A673 (cell line): ENCODE results near the gene ZC3H15. TPM values are rescaled to one million over a fixed set of nuclear protein-coding genes. Genes with fewer than 3 reads are reported as not detected.

Experiments
- BruUV-seq: library from RNA; stranded (reverse); fragments of 400-500 nt; replicated peaks from 2 replicates; lab custom pipeline; 2021; lab: Mats Ljungman, UMichigan
- CTCF ChIA-PET: fragments of 300-600 bp; sonication (Branson Sonifier 250); formaldehyde crosslinking; loops from one replicate; lab custom pipeline; 2022; ENCODE audit warnings: antibody characterized with exemption; lab: Charles Lee
- POLR2A ChIA-PET: fragments of 300-600 bp; sonication (Branson Sonifier 250); formaldehyde crosslinking; loops from one replicate; lab custom pipeline; 2022; ENCODE audit warnings: antibody characterized with exemption; ENCODE audit not compliant: low non-redundant PET; lab: Charles Lee
- DNase-seq: peaks from one replicate; pipeline ENCODE4 v3.0.0-alpha.2; 2015; ENCODE audit warnings: low spot score
- H3K27ac ChIP-seq: fragments of 200-600 bp; sonication (generic); 2 replicates; pipeline ENCODE4 v1.5.1; 2016; ENCODE audit warnings: mixed run types, low read depth, mild to moderate bottlenecking, mixed read lengths, antibody characterized with exemption, low read length; ENCODE audit not compliant: poor library complexity, severe bottlenecking
- H3K27me3 ChIP-seq: fragments of 200-600 bp; sonication (generic); replicated peaks from 2 replicates; pipeline ENCODE4 v1.6.1; 2017; ENCODE audit warnings: mixed run types, low read depth, mild to moderate bottlenecking, mixed read lengths, antibody characterized with exemption, low read length; ENCODE audit not compliant: insufficient read depth, poor library complexity
- H3K36me3 ChIP-seq: fragments of 200-600 bp; sonication (generic); 2 replicates; pipeline ENCODE4 v1.6.1; 2016; ENCODE audit warnings: mixed run types, mild to moderate bottlenecking, mixed read lengths, antibody characterized with exemption, low read length; ENCODE audit not compliant: insufficient read depth, poor library complexity, severe bottlenecking
- H3K4me1 ChIP-seq: fragments of 200-600 bp; sonication (generic); 2 replicates; pipeline ENCODE4 v1.6.1; 2017; ENCODE audit warnings: mixed run types, mild to moderate bottlenecking, mixed read lengths, antibody characterized with exemption, low read length; ENCODE audit not compliant: insufficient read depth, poor library complexity, severe bottlenecking
- H3K4me3 ChIP-seq: fragments of 200-600 bp; sonication (generic); 2 replicates; pipeline ENCODE4 v1.5.1; 2016; ENCODE audit warnings: low read depth, mixed run types, mild to moderate bottlenecking, mixed read lengths, low read length; ENCODE audit not compliant: poor library complexity, severe bottlenecking
- H3K9me3 ChIP-seq: fragments of 200-600 bp; sonication (generic); 2 replicates; pipeline ENCODE4 v1.6.1; 2016; ENCODE audit warnings: mixed run types, low read depth, mild to moderate bottlenecking, mixed read lengths, antibody characterized with exemption, low read length; ENCODE audit not compliant: poor library complexity, severe bottlenecking
- EZH2 ChIP-seq: fragments of 200-600 bp; sonication (generic); IDR thresholded peaks from 2 replicates; pipeline ENCODE4 v1.6.1; 2017; ENCODE audit warnings: borderline replicate concordance, low read depth, mild to moderate bottlenecking, mixed read lengths, antibody characterized with exemption, low read length; ENCODE audit not compliant: poor library complexity, severe bottlenecking
- intact Hi-C: fragments of 100-400 bp; cut with micrococcal nuclease; formaldehyde crosslinking; loops from one replicate; pipeline ENCODE4 v1.10.0; 2022; ENCODE audit not compliant: unreplicated experiment
- total RNA-seq: library from RNA; stranded (reverse); gene quantifications from 2 replicates; pipeline ENCODE4 v1.2.3, GENCODE V29; 2021
- TF ChIP-seq, protein P1 (sequence below): fragments of 300-800, 200-600 bp; sonication (generic); conservative IDR thresholded peaks from 2 replicates; pipeline ENCODE4 v1.5.1; 2017; ENCODE audit warnings: low read depth, mild to moderate bottlenecking, antibody characterized with exemption, low read length, moderate library complexity, mixed read lengths

The ZC3H15 gene
- total RNA-seq, 1 experiment from 2014 or later = 95.1 TPM

DNA sequence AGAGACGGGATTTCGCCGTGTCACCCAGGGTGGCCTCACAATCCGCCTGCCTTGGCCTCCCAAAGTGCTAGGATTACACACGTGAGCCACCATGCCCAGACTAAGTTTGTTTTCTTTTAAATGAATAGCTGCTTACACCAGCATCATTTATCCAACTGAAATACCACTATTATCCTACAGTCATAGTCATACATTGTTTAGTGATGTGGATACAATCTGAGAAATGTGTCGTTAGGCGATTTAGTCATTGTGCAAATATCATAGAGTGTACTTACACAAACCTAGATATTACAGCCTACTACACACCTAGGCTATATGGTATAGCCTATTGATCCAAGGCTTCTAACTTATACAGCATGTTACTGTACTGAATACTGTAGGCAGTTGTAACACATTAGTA, 10.3 kb downstream of the ZC3H15 start:
- no peaks in the 10 kb centered on the region for H3K27me3 ChIP-seq
- H3K4me1 ChIP-seq = no peaks in the 10 kb centered on the region
- no TSS peak for BruUV-seq
- TF ChIP-seq, protein P1, sequence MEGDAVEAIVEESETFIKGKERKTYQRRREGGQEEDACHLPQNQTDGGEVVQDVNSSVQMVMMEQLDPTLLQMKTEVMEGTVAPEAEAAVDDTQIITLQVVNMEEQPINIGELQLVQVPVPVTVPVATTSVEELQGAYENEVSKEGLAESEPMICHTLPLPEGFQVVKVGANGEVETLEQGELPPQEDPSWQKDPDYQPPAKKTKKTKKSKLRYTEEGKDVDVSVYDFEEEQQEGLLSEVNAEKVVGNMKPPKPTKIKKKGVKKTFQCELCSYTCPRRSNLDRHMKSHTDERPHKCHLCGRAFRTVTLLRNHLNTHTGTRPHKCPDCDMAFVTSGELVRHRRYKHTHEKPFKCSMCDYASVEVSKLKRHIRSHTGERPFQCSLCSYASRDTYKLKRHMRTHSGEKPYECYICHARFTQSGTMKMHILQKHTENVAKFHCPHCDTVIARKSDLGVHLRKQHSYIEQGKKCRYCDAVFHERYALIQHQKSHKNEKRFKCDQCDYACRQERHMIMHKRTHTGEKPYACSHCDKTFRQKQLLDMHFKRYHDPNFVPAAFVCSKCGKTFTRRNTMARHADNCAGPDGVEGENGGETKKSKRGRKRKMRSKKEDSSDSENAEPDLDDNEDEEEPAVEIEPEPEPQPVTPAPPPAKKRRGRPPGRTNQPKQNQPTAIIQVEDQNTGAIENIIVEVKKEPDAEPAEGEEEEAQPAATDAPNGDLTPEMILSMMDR = no peak
- TF ChIP-seq EZH2 = no peak
- no peaks in the 10 kb centered on the region for H3K9me3 ChIP-seq
- no peak for DNase-seq
- POLR2A ChIA-PET = no interaction called here
- intact Hi-C loops = no loop called here
- no peak overlapping the region for H3K4me3 ChIP-seq
- H3K36me3 ChIP-seq = peaks cover 42% of the 10 kb centered on the region
- H3K27ac ChIP-seq = no peak overlapping the region
- CTCF ChIA-PET = no interaction called here

DNA sequence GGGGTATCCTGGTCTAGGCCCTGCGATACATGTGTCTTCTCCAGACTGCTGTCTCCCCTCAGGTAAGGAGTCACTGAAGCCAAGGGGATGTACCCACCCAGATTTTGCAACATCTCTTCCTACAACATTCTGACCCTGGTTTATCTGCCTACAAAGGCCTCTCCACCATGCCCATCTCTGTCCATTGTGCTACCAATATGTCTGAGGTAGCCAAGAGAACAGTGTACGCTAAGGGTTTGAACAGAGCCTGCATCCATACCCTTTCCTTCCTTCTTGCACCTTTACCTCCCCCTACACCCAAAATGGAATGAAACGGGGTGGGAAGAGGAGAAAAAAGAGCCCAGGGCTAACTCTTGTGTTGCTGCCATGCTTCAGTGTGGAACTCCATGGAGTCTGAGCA, 11.9 kb downstream of the ZC3H15 start:
- peaks cover 48% of the 10 kb centered on the region for H3K36me3 ChIP-seq
- intact Hi-C loops = no loop called here
- no TSS peak for BruUV-seq
- DNase-seq = no peak
- TF ChIP-seq, protein P1 = no peak
- no peak for TF ChIP-seq EZH2
- ChIA-PET POLR2A (no interaction called here), CTCF (no interaction called here)
- no peaks in the 10 kb centered on the region for H3K27me3 ChIP-seq
- H3K9me3 ChIP-seq = no peaks in the 10 kb centered on the region
- no peak overlapping the region for H3K4me3 ChIP-seq
- H3K4me1 ChIP-seq = no peaks in the 10 kb centered on the region
- no peak overlapping the region for H3K27ac ChIP-seq

DNA sequence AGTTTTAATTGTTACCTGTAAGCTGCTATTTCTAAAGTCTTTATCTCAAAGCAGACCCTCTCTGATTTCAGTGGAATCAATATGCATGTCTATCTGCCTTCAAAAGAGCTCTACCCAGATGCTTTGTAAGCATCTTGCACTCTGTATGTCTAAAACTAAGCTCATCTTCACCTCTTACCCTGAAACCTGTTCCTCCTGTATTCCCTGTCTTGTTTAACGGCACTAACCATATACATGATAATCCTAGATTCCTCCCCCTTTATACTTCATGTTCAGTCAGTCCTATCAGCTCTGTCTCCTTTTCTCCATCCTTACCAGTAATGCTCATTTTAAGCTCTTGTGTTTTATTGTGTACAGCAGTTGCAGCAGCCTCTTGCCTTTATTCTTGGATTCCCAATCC, 12.8 kb downstream of the ZC3H15 start:
- TF ChIP-seq, protein P1 = no peak
- no peak for TF ChIP-seq EZH2
- BruUV-seq = no TSS peak
- Histone ChIP-seq H3K27ac (no peak overlapping the region), H3K36me3 (peaks cover 57% of the 10 kb centered on the region), H3K4me3 (no peak overlapping the region), H3K27me3 (no peaks in the 10 kb centered on the region), H3K4me1 (no peaks in the 10 kb centered on the region), H3K9me3 (no peaks in the 10 kb centered on the region)
- intact Hi-C loops = no loop called here
- POLR2A ChIA-PET = interaction anchor here (0.7 kb wide), 1 partner anchor 18 kb away, joined by 5 read pairs; no protein-coding TSS in a partner anchor
- CTCF ChIA-PET = no interaction called here
- DNase-seq = no peak
